ENCODE measurements around the gene LENEP.

DNA sequence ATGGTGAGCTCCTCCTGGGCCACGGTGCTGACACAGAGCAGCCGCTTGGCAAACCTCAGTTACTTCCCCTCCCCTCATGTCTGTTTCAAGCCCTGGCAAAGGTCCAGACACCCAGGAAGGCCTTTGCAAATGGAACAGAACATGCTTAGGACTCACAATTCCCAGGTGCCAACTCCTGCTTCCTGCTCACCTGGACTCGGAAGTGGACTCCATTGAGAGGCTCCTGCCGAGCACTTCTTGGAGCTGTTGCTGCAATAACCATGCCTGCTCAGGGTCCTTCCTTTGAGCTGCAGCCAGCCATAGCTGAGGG, 29.5 kb downstream of the LENEP start:
- TF ChIP-seq POLR2A (IDR thresholded peaks at IDR 0.05) (no peak), POLR2AphosphoS5 (IDR thresholded peaks at IDR 0.05) (no peak), EP300 (IDR thresholded peaks at IDR 0.05; ENCODE audit: low read depth) (no peak)
- TF ChIP-seq, protein P1, sequence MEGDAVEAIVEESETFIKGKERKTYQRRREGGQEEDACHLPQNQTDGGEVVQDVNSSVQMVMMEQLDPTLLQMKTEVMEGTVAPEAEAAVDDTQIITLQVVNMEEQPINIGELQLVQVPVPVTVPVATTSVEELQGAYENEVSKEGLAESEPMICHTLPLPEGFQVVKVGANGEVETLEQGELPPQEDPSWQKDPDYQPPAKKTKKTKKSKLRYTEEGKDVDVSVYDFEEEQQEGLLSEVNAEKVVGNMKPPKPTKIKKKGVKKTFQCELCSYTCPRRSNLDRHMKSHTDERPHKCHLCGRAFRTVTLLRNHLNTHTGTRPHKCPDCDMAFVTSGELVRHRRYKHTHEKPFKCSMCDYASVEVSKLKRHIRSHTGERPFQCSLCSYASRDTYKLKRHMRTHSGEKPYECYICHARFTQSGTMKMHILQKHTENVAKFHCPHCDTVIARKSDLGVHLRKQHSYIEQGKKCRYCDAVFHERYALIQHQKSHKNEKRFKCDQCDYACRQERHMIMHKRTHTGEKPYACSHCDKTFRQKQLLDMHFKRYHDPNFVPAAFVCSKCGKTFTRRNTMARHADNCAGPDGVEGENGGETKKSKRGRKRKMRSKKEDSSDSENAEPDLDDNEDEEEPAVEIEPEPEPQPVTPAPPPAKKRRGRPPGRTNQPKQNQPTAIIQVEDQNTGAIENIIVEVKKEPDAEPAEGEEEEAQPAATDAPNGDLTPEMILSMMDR (IDR thresholded peaks at IDR 0.05) = no peak

Measured in transverse colon (tissue), 4 donors.